ENCODE measurements around the gene FOXP1.

DNA sequence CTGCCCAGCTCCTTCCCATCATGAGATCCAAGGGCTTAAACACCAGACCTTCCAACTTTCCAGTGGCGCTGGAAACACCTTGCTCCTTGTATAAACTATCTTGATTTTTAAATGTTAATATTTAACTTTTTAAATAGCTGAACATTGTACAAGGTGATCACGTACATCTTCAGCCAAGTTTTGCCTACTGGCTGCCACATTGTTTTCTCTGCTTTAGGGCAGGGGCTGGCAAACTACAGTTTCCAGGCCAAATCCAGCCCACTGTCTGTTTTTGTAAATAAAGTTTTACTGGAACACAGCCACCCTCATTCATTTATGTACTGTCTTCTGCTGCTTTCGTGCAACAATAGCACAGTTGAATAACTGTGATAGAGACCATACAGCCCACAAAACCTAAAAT is 27.6 kb upstream of the FOXP1 start:
- TF ChIP-seq EZH2phosphoT487 (conservative IDR thresholded peaks at IDR 0.05; ENCODE audit: low read length) (no peak), CTCF (IDR thresholded peaks at IDR 0.05; ENCODE audit: insufficient read depth, low read length, poor library complexity, severe bottlenecking) (no peak)

Measured in SU-DHL-6 (cell line).